HCT116 (cell line): ENCODE measurements around the gene RNF144B. TPM values are rescaled to one million over a fixed set of nuclear protein-coding genes. Genes with fewer than 3 reads are reported as not detected.

Source experiments
- ATAC-seq: fragments of 200-7000 bp; cut with Tn5 transposase; 2 replicates; pipeline ENCODE4 v1.9.1; 2020; ENCODE audit warnings: mild to moderate bottlenecking, moderate library complexity
- BruUV-seq: library from RNA; stranded (reverse); fragments of 400-500 nt; replicated peaks from 2 replicates; lab custom pipeline; 2021; lab: Mats Ljungman, UMichigan
- CTCF ChIA-PET: fragments of 300-600 bp; sonication (Branson Sonifier 250); formaldehyde crosslinking; loops from one replicate; lab custom pipeline; 2021; ENCODE audit warnings: antibody characterized with exemption; lab: Charles Lee
- POLR2A ChIA-PET: fragments of 300-600, 350-600 bp; sonication (Branson Sonifier 250); formaldehyde crosslinking; loops from one replicate; lab custom pipeline; 2021; ENCODE audit warnings: antibody characterized with exemption; lab: Charles Lee
- RAD21 ChIA-PET, 2 experiments: fragments of 300-600 bp; sonication (Branson Sonifier 250); formaldehyde crosslinking; loops; one replicate each; lab custom pipeline; 2023; ENCODE audit warnings: low total read pairs in 2 of 2; ENCODE audit not compliant: uncharacterized antibody in 2 of 2, unreplicated experiment in 2 of 2, low non-redundant PET in 1 of 2; lab: Charles Lee
- DNase-seq: peaks from one replicate; pipeline ENCODE4 v3.0.0-alpha.2; 2010; ENCODE audit warnings: low read depth, low spot score
- H2AFZ ChIP-seq: fragments of 200-600 bp; shearing (Covaris generic), sonication (generic); 2 replicates; pipeline ENCODE4 v1.6.1; 2017; ENCODE audit warnings: low read depth, mixed run types, mixed read lengths, antibody characterized with exemption, low read length; ENCODE audit not compliant: poor library complexity, severe bottlenecking
- H3K27ac ChIP-seq: 2 replicates; pipeline ENCODE4 v1.5.1; 2012; ENCODE audit warnings: low read depth, low read length
- H3K27me3 ChIP-seq: fragments of 200-600 bp; sonication (generic); 2 replicates; pipeline ENCODE4 v1.6.1; 2016; ENCODE audit warnings: mixed run types, low read length, mixed read lengths; ENCODE audit not compliant: insufficient read depth
- H3K36me3 ChIP-seq, 2 experiments: fragments of 200-500 bp in 1 of 2; fragments of 200-600 bp in 1 of 2; sonication (Bioruptor generic) in 1 of 2; sonication (generic) in 1 of 2; 2 replicates each; pipeline versions ENCODE4 v1.5.1 to v1.6.1; 2014 to 2016; ENCODE audit warnings: low read length in 2 of 2, inconsistent platforms in 1 of 2, mixed read lengths in 1 of 2, mixed run types in 1 of 2; ENCODE audit not compliant: insufficient read depth in 2 of 2, control insufficient read depth in 1 of 2
- H3K4me1 ChIP-seq, 2 experiments: fragments of 200-600 bp in 1 of 2; sonication (generic) in 1 of 2; 2 replicates each; pipeline versions ENCODE4 v1.5.1 to v1.6.1; 2012 to 2017; ENCODE audit warnings: low read length in 2 of 2, inconsistent platforms in 1 of 2, mild to moderate bottlenecking in 1 of 2, mixed read lengths in 1 of 2, mixed run types in 1 of 2, moderate library complexity in 1 of 2; ENCODE audit not compliant: insufficient read depth in 2 of 2, control insufficient read depth in 1 of 2
- H3K4me2 ChIP-seq: fragments of 200-600 bp; sonication (generic); 2 replicates; pipeline ENCODE4 v1.6.1; 2017; ENCODE audit warnings: mixed run types, low read length, mixed read lengths
- H3K4me3 ChIP-seq, 2 experiments: fragments of 200-600 bp in 1 of 2; sonication (generic) in 1 of 2; replicated peaks in 1 of 2; 2 replicates each; pipeline ENCODE4 v1.5.1; 2011 to 2016; ENCODE audit warnings: low read length in 2 of 2, control low read depth in 1 of 2, low read depth in 1 of 2, mild to moderate bottlenecking in 1 of 2, mixed read lengths in 1 of 2, mixed run types in 1 of 2
- H3K79me2 ChIP-seq: fragments of 200-600 bp; sonication (generic); 2 replicates; pipeline ENCODE4 v1.6.1; 2017; ENCODE audit warnings: mild to moderate bottlenecking, mixed run types, low read length, moderate library complexity, mixed read lengths; ENCODE audit not compliant: insufficient read depth
- H3K9ac ChIP-seq: fragments of 200-600 bp; sonication (generic); 2 replicates; pipeline ENCODE4 v1.6.1; 2016; ENCODE audit warnings: low read length, mixed read lengths
- H3K9me2 ChIP-seq: fragments of 200-600 bp; sonication (generic), shearing (Covaris generic); 2 replicates; pipeline ENCODE4 v1.6.1; 2017; ENCODE audit warnings: mixed run types, mild to moderate bottlenecking, moderate library complexity; ENCODE audit not compliant: insufficient read depth
- H3K9me3 ChIP-seq, 2 experiments: fragments of 200-500 bp in 1 of 2; fragments of 200-600 bp in 1 of 2; sonication (Bioruptor generic) in 1 of 2; sonication (generic) in 1 of 2; 2 replicates each; pipeline ENCODE4 v1.6.1; 2014 to 2017; ENCODE audit warnings: low read length in 2 of 2, mixed read lengths in 2 of 2, inconsistent platforms in 1 of 2, low read depth in 1 of 2, mild to moderate bottlenecking in 1 of 2, mixed run types in 1 of 2, moderate library complexity in 1 of 2; ENCODE audit not compliant: control insufficient read depth in 1 of 2, insufficient read depth in 1 of 2
- H4K20me1 ChIP-seq: fragments of 200-600 bp; sonication (generic), shearing (Covaris generic); 2 replicates; pipeline ENCODE4 v1.6.1; 2017; ENCODE audit warnings: mixed run types, mild to moderate bottlenecking, moderate library complexity; ENCODE audit not compliant: insufficient read depth
- ATF3 ChIP-seq: IDR thresholded peaks from 2 replicates; pipeline ENCODE4 v1.6.1; 2012
- CBX3 ChIP-seq: IDR thresholded peaks from 2 replicates; pipeline ENCODE4 v1.6.1; 2012; ENCODE audit warnings: low read depth
- CEBPB ChIP-seq: IDR thresholded peaks from 2 replicates; pipeline ENCODE4 v1.6.1; 2012; ENCODE audit warnings: low read depth
- EGR1 ChIP-seq: IDR thresholded peaks from 2 replicates; pipeline ENCODE4 v1.6.1; 2012; ENCODE audit warnings: low read depth
- ELF1 ChIP-seq: IDR thresholded peaks from 2 replicates; pipeline ENCODE4 v1.6.1; 2012; ENCODE audit warnings: low read depth, borderline replicate concordance
- EZH2 ChIP-seq: fragments of 200-600 bp; sonication (generic); IDR thresholded peaks from 2 replicates; pipeline ENCODE4 v1.6.1; 2017; ENCODE audit warnings: antibody characterized with exemption, mixed run types
- EZH2phosphoT487 ChIP-seq: fragments of 200-600 bp; IDR thresholded peaks from 2 replicates; pipeline ENCODE4 v1.6.1; 2018; ENCODE audit warnings: antibody characterized with exemption, borderline replicate concordance
- JUND ChIP-seq: IDR thresholded peaks from 2 replicates; pipeline ENCODE4 v1.6.1; 2012
- POLR2A ChIP-seq: IDR thresholded peaks from 2 replicates; pipeline ENCODE4 v1.7.0; 2011; ENCODE audit warnings: borderline replicate concordance; ENCODE audit not compliant: insufficient read depth, insufficient read length; ENCODE audit errors: extremely low read depth
- POLR2AphosphoS5 ChIP-seq: IDR thresholded peaks from 2 replicates; pipeline ENCODE4 v1.6.1; 2011; ENCODE audit warnings: mild to moderate bottlenecking, low read depth, low read length, moderate library complexity
- RAD21 ChIP-seq: IDR thresholded peaks from 2 replicates; pipeline ENCODE4 v1.6.1; 2012; ENCODE audit warnings: low read depth, mild to moderate bottlenecking
- REST ChIP-seq: IDR thresholded peaks from 2 replicates; pipeline ENCODE4 v1.6.1; 2012; ENCODE audit warnings: low read depth
- SIN3A ChIP-seq: IDR thresholded peaks from 2 replicates; pipeline ENCODE4 v1.6.1; 2012; ENCODE audit warnings: low read depth
- SP1 ChIP-seq: IDR thresholded peaks from 2 replicates; pipeline ENCODE4 v1.6.1; 2012; ENCODE audit warnings: low read depth
- YY1 ChIP-seq: IDR thresholded peaks from 2 replicates; pipeline ENCODE4 v1.6.1; 2011; ENCODE audit warnings: low read length, low read depth, moderate library complexity, mild to moderate bottlenecking; ENCODE audit not compliant: insufficient replicate concordance; ENCODE audit errors: extremely low read depth
- ZBTB33 ChIP-seq: IDR thresholded peaks from 2 replicates; pipeline ENCODE4 v1.6.1; 2011; ENCODE audit warnings: mild to moderate bottlenecking, low read length, moderate library complexity; ENCODE audit not compliant: insufficient replicate concordance; ENCODE audit errors: extremely low read depth
- ZFX ChIP-seq: fragments of 450-650 bp; IDR thresholded peaks from 2 replicates; pipeline ENCODE4 v1.6.1; 2017
- intact Hi-C: fragments of 100-400 bp; cut with micrococcal nuclease; formaldehyde crosslinking; loops from 2 replicates; pipeline ENCODE4 v1.10.0; 2022
- total RNA-seq: library from RNA; stranded (reverse); gene quantifications from one replicate; pipeline ENCODE4 v1.2.1, GENCODE V29; 2021; ENCODE audit not compliant: unreplicated experiment

The RNF144B gene
- total RNA-seq, 1 experiment from 2014 or later, result 2.1 TPM

GRCh38 chr6:18433059-18433458 is 45.9 kb downstream of the RNF144B start:
- Histone ChIP-seq H2AFZ (no peak overlapping the region), H3K4me3 (no peak overlapping the region), H3K9me3 (no peaks in the 10 kb centered on the region), H3K9ac (no peak overlapping the region), H4K20me1 (no peaks in the 10 kb centered on the region), H3K9me2 (no peaks in the 10 kb centered on the region), H3K79me2 (no peaks in the 10 kb centered on the region), H3K4me2 (no peak overlapping the region), H3K4me1 (peaks cover 7 to 14% of the 10 kb centered on the region in 2 experiments), H3K27me3 (no peaks in the 10 kb centered on the region), H3K27ac (no peak overlapping the region), H3K36me3 (no peaks in the 10 kb centered on the region)
- CTCF ChIA-PET, result no interaction called here
- ATAC-seq (no peak), DNase-seq (no peak)
- intact Hi-C loops, result no loop called here
- POLR2A ChIA-PET, result no interaction called here
- RAD21 ChIA-PET, result no interaction called here
- no TSS peak for BruUV-seq
- TF ChIP-seq EGR1 (no peak), POLR2A (no peak), EZH2phosphoT487 (no peak), ATF3 (no peak), RAD21 (no peak), POLR2AphosphoS5 (no peak), YY1 (no peak), JUND (no peak)

- H3K9ac ChIP-seq, result no peak overlapping the region
- intact Hi-C loops, result no loop called here
- H3K9me3 ChIP-seq, result no peaks in the 10 kb centered on the region
- ChIA-PET RAD21 (no interaction called here), CTCF (no interaction called here), POLR2A (no interaction called here)
- no TSS peak for BruUV-seq
- no peak overlapping the region for H3K4me2 ChIP-seq
- no peak overlapping the region for H2AFZ ChIP-seq
- peaks cover 7 to 14% of the 10 kb centered on the region in 2 experiments for H3K4me1 ChIP-seq
- H3K27ac ChIP-seq, result no peak overlapping the region
- H3K4me3 ChIP-seq, result no peak overlapping the region
- H3K9me2 ChIP-seq, result no peaks in the 10 kb centered on the region
- no peak for DNase-seq
- no peaks in the 10 kb centered on the region for H3K79me2 ChIP-seq
- H3K36me3 ChIP-seq, result no peaks in the 10 kb centered on the region
- H4K20me1 ChIP-seq, result no peaks in the 10 kb centered on the region
- no peaks in the 10 kb centered on the region for H3K27me3 ChIP-seq
- ATAC-seq, result no peak
- TF ChIP-seq CEBPB (no peak), RAD21 (no peak), REST (no peak), ZFX (no peak), ELF1 (no peak), ZBTB33 (no peak), EZH2phosphoT487 (no peak), CBX3 (no peak), POLR2AphosphoS5 (no peak), EGR1 (no peak), SP1 (no peak), SIN3A (no peak), EZH2 (no peak), YY1 (no peak)
These were observed 49.2 kb downstream of the RNF144B start for GRCh38 chr6:18436341-18436740.
